H1 (cell line): Measurements from ENCODE around the gene AGPS. TPM values are rescaled to one million over a fixed set of nuclear protein-coding genes. Genes with fewer than 3 reads are reported as not detected.

Source experiments
- CTCF ChIA-PET: fragments of 300-600 bp; sonication (Branson Sonifier 250); formaldehyde crosslinking; loops from one replicate; lab custom pipeline; 2021; ENCODE audit not compliant: partially characterized antibody; lab: Charles Lee
- POLR2A ChIA-PET: fragments of 300-600 bp; sonication (Branson Sonifier 250); formaldehyde crosslinking; loops from one replicate; lab custom pipeline; 2021; ENCODE audit warnings: inconsistent platforms; ENCODE audit not compliant: partially characterized antibody; lab: Charles Lee
- DNase-seq, 2 experiments: peaks; one replicate each; pipeline versions ENCODE4 v3.0.0 to v3.0.0-alpha.2; 2010 to 2022; ENCODE audit warnings: low spot score in 2 of 2, low read depth in 1 of 2, mixed read lengths in 1 of 2
- FAIRE-seq: peaks from 2 replicates; lab custom pipeline; 2011; peaks lifted over from hg19 to GRCh38; lab: Jason Lieb, UNC
- H2AFZ ChIP-seq: 2 replicates; pipeline ENCODE4 v1.8.1; 2012; ENCODE audit warnings: low read length, inconsistent platforms
- H2AK5ac ChIP-seq: 2 replicates; pipeline ENCODE4 v1.6.1; 2013; ENCODE audit warnings: low read depth, low read length
- H2BK120ac ChIP-seq: replicated peaks from 2 replicates; pipeline ENCODE3; 2013; ENCODE audit warnings: low read depth, low read length, inconsistent platforms
- H2BK12ac ChIP-seq: 2 replicates; pipeline ENCODE4 v1.6.1; 2013; ENCODE audit warnings: low read depth, low read length
- H2BK15ac ChIP-seq: 2 replicates; pipeline ENCODE4 v1.6.1; 2013; ENCODE audit warnings: low read length
- H2BK20ac ChIP-seq: 2 replicates; pipeline ENCODE4 v1.6.1; 2013; ENCODE audit warnings: low read length
- H2BK5ac ChIP-seq: 2 replicates; pipeline ENCODE4 v1.6.1; 2013; ENCODE audit warnings: low read depth, low read length
- H3K14ac ChIP-seq: 2 replicates; pipeline ENCODE4 v1.6.1; 2013; ENCODE audit warnings: inconsistent platforms; ENCODE audit not compliant: insufficient read length
- H3K18ac ChIP-seq: 2 replicates; pipeline ENCODE4 v1.6.1; 2013; ENCODE audit warnings: low read length; ENCODE audit errors: extremely low read depth
- H3K23ac ChIP-seq: 2 replicates; pipeline ENCODE4 v1.6.1; 2013; ENCODE audit warnings: inconsistent platforms; ENCODE audit not compliant: insufficient read length
- H3K23me2 ChIP-seq: 2 replicates; pipeline ENCODE4 v1.6.1; 2013; ENCODE audit warnings: low read depth, low read length
- H3K27ac ChIP-seq: 2 replicates; pipeline ENCODE4 v1.6.1; 2011; ENCODE audit warnings: low read depth, low read length, inconsistent platforms
- H3K27me3 ChIP-seq, 4 experiments: replicated peaks in 1 of 4; 1 replicate in 1 of 4; 2 replicates in 3 of 4; pipeline versions ENCODE4 v1.6.1 to v1.8.1; 2011 to 2013; ENCODE audit warnings: low read length in 3 of 4, mild to moderate bottlenecking in 3 of 4, inconsistent platforms in 2 of 4, mixed read lengths in 2 of 4, moderate library complexity in 1 of 4; ENCODE audit not compliant: control insufficient read depth in 3 of 4, insufficient read depth in 3 of 4; ENCODE audit errors: extremely low read depth in 1 of 4
- H3K36me3 ChIP-seq, 4 experiments: 2 replicates each; pipeline versions ENCODE4 v1.6.1 to v1.8.1; 2011 to 2013; ENCODE audit warnings: mild to moderate bottlenecking in 4 of 4, low read length in 3 of 4, moderate library complexity in 2 of 4, control low read depth in 1 of 4, inconsistent platforms in 1 of 4; ENCODE audit not compliant: insufficient read depth in 4 of 4, control insufficient read depth in 2 of 4
- H3K4ac ChIP-seq: replicated peaks from 2 replicates; pipeline ENCODE3; 2013; ENCODE audit warnings: low read length, low read depth, mixed read lengths, inconsistent platforms; ENCODE audit not compliant: insufficient read length
- H3K4me1 ChIP-seq, 4 experiments: replicated peaks in 1 of 4; 1 replicate in 1 of 4; 2 replicates in 3 of 4; pipeline versions ENCODE4 v1.6.1 to v1.8.1; 2011 to 2013; ENCODE audit warnings: low read length in 3 of 4, inconsistent platforms in 2 of 4, mixed read lengths in 1 of 4; ENCODE audit not compliant: insufficient read depth in 4 of 4, control insufficient read depth in 3 of 4
- H3K4me2 ChIP-seq, 2 experiments: 2 replicates each; pipeline versions ENCODE4 v1.6.1 to v1.8.1; 2011 to 2013; ENCODE audit warnings: low read depth in 2 of 2, low read length in 2 of 2, control low read depth in 1 of 2, inconsistent platforms in 1 of 2, mild to moderate bottlenecking in 1 of 2; ENCODE audit not compliant: insufficient read depth in 1 of 2
- H3K4me3 ChIP-seq, 4 experiments: fragments of 200-600, 300-600 bp in 1 of 4; sonication (generic), shearing (Covaris generic), sonication (Bioruptor Twin) in 1 of 4; 2 replicates each; pipeline versions ENCODE4 v1.5.1 to v1.8.1; 2011 to 2016; ENCODE audit warnings: low read length in 4 of 4, low read depth in 3 of 4, control low read depth in 2 of 4, inconsistent platforms in 2 of 4, mild to moderate bottlenecking in 2 of 4, mixed read lengths in 1 of 4, moderate library complexity in 1 of 4; ENCODE audit not compliant: insufficient read depth in 2 of 4; ENCODE audit errors: extremely low read depth in 1 of 4
- H3K56ac ChIP-seq: replicated peaks from 2 replicates; pipeline ENCODE3; 2013; ENCODE audit warnings: low read depth, mild to moderate bottlenecking, mixed read lengths, low read length, inconsistent platforms; ENCODE audit not compliant: insufficient read length
- H3K79me1 ChIP-seq: 2 replicates; pipeline ENCODE4 v1.6.1; 2013; ENCODE audit warnings: low read depth, low read length, control low read depth
- H3K79me2 ChIP-seq, 2 experiments: 2 replicates each; pipeline versions ENCODE4 v1.6.1 to v1.8.1; 2012 to 2013; ENCODE audit warnings: low read length in 2 of 2, mild to moderate bottlenecking in 2 of 2, inconsistent platforms in 1 of 2; ENCODE audit not compliant: insufficient read depth in 2 of 2, control insufficient read depth in 1 of 2
- H3K9ac ChIP-seq, 4 experiments: replicated peaks in 1 of 4; 1 replicate in 1 of 4; 2 replicates in 3 of 4; pipeline versions ENCODE4 v1.6.1 to v1.8.1; 2011 to 2013; ENCODE audit warnings: low read depth in 3 of 4, low read length in 3 of 4, control low read depth in 2 of 4, mild to moderate bottlenecking in 2 of 4, moderate library complexity in 2 of 4, inconsistent platforms in 1 of 4; ENCODE audit errors: extremely low read depth in 1 of 4
- H3K9me3 ChIP-seq, 2 experiments: 2 replicates each; pipeline versions ENCODE4 v1.6.1 to v1.8.1; 2012 to 2013; ENCODE audit warnings: mild to moderate bottlenecking in 2 of 2, moderate library complexity in 2 of 2, control low read depth in 1 of 2, inconsistent platforms in 1 of 2, low read depth in 1 of 2, low read length in 1 of 2, mixed read lengths in 1 of 2; ENCODE audit not compliant: insufficient read depth in 2 of 2
- H4K20me1 ChIP-seq, 2 experiments: replicated peaks in 1 of 2; 2 replicates each; pipeline versions ENCODE3 to v1.8.1; 2011 to 2013; ENCODE audit warnings: inconsistent platforms in 2 of 2, low read length in 2 of 2, mild to moderate bottlenecking in 1 of 2; ENCODE audit not compliant: insufficient read depth in 2 of 2, control insufficient read depth in 1 of 2
- H4K5ac ChIP-seq: 2 replicates; pipeline ENCODE4 v1.6.1; 2013; ENCODE audit warnings: low read length, low read depth, mixed read lengths, inconsistent platforms; ENCODE audit not compliant: insufficient read length
- H4K8ac ChIP-seq: 2 replicates; pipeline ENCODE4 v1.8.0; 2013; ENCODE audit warnings: mild to moderate bottlenecking, moderate library complexity, low read length, inconsistent platforms; ENCODE audit not compliant: insufficient read depth; ENCODE audit errors: extremely low read depth
- H4K91ac ChIP-seq: replicated peaks from 2 replicates; pipeline ENCODE3; 2013; ENCODE audit warnings: low read length, mixed read lengths, inconsistent platforms; ENCODE audit not compliant: insufficient read length
- ATF2 ChIP-seq: IDR thresholded peaks from 2 replicates; pipeline ENCODE4 v1.6.1; 2012; ENCODE audit warnings: low read length, inconsistent platforms
- ATF3 ChIP-seq: IDR thresholded peaks from 2 replicates; pipeline ENCODE4 v1.6.1; 2011; ENCODE audit warnings: low read depth, mild to moderate bottlenecking, low read length; ENCODE audit not compliant: insufficient read depth
- CEBPB ChIP-seq: IDR thresholded peaks from 2 replicates; pipeline ENCODE4 v1.6.1; 2012; ENCODE audit warnings: low read depth, low read length
- CTBP2 ChIP-seq: IDR thresholded peaks from 2 replicates; pipeline ENCODE4 v1.7.0; 2011; ENCODE audit warnings: borderline replicate concordance, mild to moderate bottlenecking, moderate library complexity, mixed read lengths, low read length; ENCODE audit not compliant: insufficient read depth, insufficient read length
- KDM4A ChIP-seq: IDR thresholded peaks from one replicate; pipeline ENCODE4 v1.7.1; 2012; ENCODE audit warnings: low read depth, mild to moderate bottlenecking, moderate library complexity, low read length, inconsistent platforms; ENCODE audit not compliant: severe bottlenecking
- NRF1 ChIP-seq: IDR thresholded peaks from 2 replicates; pipeline ENCODE4 v1.6.1; 2011; ENCODE audit warnings: mild to moderate bottlenecking, low read depth, low read length, improper control_type of control experiment
- POLR2AphosphoS5 ChIP-seq: IDR thresholded peaks from 2 replicates; pipeline ENCODE4 v1.6.1; 2011; ENCODE audit warnings: low read depth, low read length
- RXRA ChIP-seq: IDR thresholded peaks from 2 replicates; pipeline ENCODE4 v1.6.1; 2011; ENCODE audit warnings: low read depth, mild to moderate bottlenecking, low read length, moderate library complexity; ENCODE audit not compliant: insufficient read depth
- SIX5 ChIP-seq: IDR thresholded peaks from 2 replicates; pipeline ENCODE4 v1.6.1; 2011; ENCODE audit warnings: mild to moderate bottlenecking, low read depth, low read length
- TAF7 ChIP-seq: optimal IDR thresholded peaks from 2 replicates; pipeline ENCODE3; 2011; ENCODE audit warnings: low read depth, mild to moderate bottlenecking, inconsistent platforms, low read length, moderate library complexity, borderline replicate concordance
- WGBS, 2 experiments: shearing (Covaris generic) in 1 of 2; methylation state at CpG; one replicate each; pipeline versions ENCODE4 v1.1.6 to v1.1.7; 2013 to 2015; ENCODE audit warnings: low lambda C conversion rate in 2 of 2, mixed read lengths in 2 of 2, inconsistent platforms in 1 of 2, low coverage in 1 of 2, missing lambda C conversion rate in 1 of 2; ENCODE audit not compliant: insufficient replicate concordance in 2 of 2, insufficient coverage in 1 of 2, insufficient read length in 1 of 2; ENCODE audit errors: extremely low coverage in 1 of 2, missing lambda C conversion rate in 1 of 2; 5-methylcytosine and 5-hydroxymethylcytosine counted together
- polyA plus RNA-seq, 7 experiments: library from polyadenylated mRNA; depleted of rRNA in 3 of 7; stranded (reverse) in 5 of 7; unstranded in 2 of 7; fragments of >200 nt in 5 of 7; fragments of 200-250 nt in 2 of 7; gene quantifications; 1 replicate in 5 of 7; 2 replicates in 1 of 7; 4 replicates in 1 of 7; pipeline versions ENCODE4 v1.2.1 to v1.2.3, GENCODE V29; 2011 to 2013; ENCODE audit warnings: missing spikeins in 2 of 7, mixed read lengths in 2 of 7
- total RNA-seq: library from RNA; stranded (reverse); fragmentation: NEBNext Ultra II Directional; extraction: Animal tissue kit (Norgen Biotek cat#: 25700); gene quantifications from 2 replicates; pipeline ENCODE4 v1.2.1, GENCODE V29; 2021

The AGPS gene
- total and polyA plus RNA-seq, 2 of the 8 experiments (the other 6 are each of a cell fraction or from before 2014, with no cell fraction given): 7.3 to 57.8 TPM

GRCh38 chr2:177476897-177477296, 84.3 kb downstream of the AGPS start:
- Histone ChIP-seq H3K27me3 (no peaks in the 10 kb centered on the region), H4K20me1 (no peaks in the 10 kb centered on the region), H3K36me3 (peaks cover 0 to 3% (median 0%) of the 10 kb centered on the region in 4 experiments; a peak in 1 of 8 replicates), H3K4me2 (no peak overlapping the region), H3K79me2 (no peaks in the 10 kb centered on the region), H2BK15ac (no peak overlapping the region), H2BK20ac (no peak overlapping the region), H3K18ac (no peak overlapping the region), H3K4me3 (no peak overlapping the region), H2AK5ac (no peak overlapping the region), H3K9ac (no peak overlapping the region), H3K9me3 (no peaks in the 10 kb centered on the region), H3K4me1 (no peaks in the 10 kb centered on the region), H2AFZ (no peak overlapping the region), H4K91ac (no peak overlapping the region), H2BK5ac (no peak overlapping the region), H2BK120ac (no peak overlapping the region), H3K14ac (no peak overlapping the region), H3K27ac (no peak overlapping the region), H3K56ac (no peak overlapping the region), H2BK12ac (no peak overlapping the region), H3K23me2 (no peaks in the 10 kb centered on the region), H3K23ac (no peak overlapping the region), H3K79me1 (no peaks in the 10 kb centered on the region), H3K4ac (no peak overlapping the region)
- CTCF ChIA-PET: interaction anchor here (1.6 kb wide), 1 partner anchor 14 kb away, joined by 3 read pairs; no protein-coding TSS in a partner anchor
- WGBS, 2 experiments: 85% methylated on average over 5 of the region's 5 CpGs; no CpG with 5 or more reads in 1 of the 2 experiments
- DNase-seq (no peak), FAIRE-seq (no peak)
- POLR2A ChIA-PET: no interaction called here
- TF ChIP-seq KDM4A (no peak), SIX5 (no peak), ATF3 (no peak), POLR2AphosphoS5 (no peak), CEBPB (no peak), NRF1 (no peak), RXRA (no peak), CTBP2 (no peak), ATF2 (no peak), TAF7 (no peak)
- TF ChIP-seq, all 59 proteins: peak for 0
- H4K5ac ChIP-seq: no peak overlapping the region
- H4K8ac ChIP-seq: no peak overlapping the region
